ENCODE measurements around the gene CSHL1.
"Not testable (repeated sequence)": the region's sequence is repeated elsewhere in the genome, so short reads cannot be mapped to it uniquely, and the experiment has no call there.

- TF ChIP-seq POLR2A (IDR thresholded peaks at IDR 0.05): not testable (repeated sequence)
- TF ChIP-seq, protein P1, sequence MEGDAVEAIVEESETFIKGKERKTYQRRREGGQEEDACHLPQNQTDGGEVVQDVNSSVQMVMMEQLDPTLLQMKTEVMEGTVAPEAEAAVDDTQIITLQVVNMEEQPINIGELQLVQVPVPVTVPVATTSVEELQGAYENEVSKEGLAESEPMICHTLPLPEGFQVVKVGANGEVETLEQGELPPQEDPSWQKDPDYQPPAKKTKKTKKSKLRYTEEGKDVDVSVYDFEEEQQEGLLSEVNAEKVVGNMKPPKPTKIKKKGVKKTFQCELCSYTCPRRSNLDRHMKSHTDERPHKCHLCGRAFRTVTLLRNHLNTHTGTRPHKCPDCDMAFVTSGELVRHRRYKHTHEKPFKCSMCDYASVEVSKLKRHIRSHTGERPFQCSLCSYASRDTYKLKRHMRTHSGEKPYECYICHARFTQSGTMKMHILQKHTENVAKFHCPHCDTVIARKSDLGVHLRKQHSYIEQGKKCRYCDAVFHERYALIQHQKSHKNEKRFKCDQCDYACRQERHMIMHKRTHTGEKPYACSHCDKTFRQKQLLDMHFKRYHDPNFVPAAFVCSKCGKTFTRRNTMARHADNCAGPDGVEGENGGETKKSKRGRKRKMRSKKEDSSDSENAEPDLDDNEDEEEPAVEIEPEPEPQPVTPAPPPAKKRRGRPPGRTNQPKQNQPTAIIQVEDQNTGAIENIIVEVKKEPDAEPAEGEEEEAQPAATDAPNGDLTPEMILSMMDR (IDR thresholded peaks at IDR 0.05): not testable (repeated sequence)
These were observed 1.5 kb downstream of the CSHL1 start for GRCh38 chr17:63909586-63909985.

All from thyroid gland (tissue), 4 donors.